ENCODE measurements around the gene RBMS1. TPM values are rescaled to one million over a fixed set of nuclear protein-coding genes. Genes with fewer than 3 reads are reported as not detected.

The RBMS1 gene
- total and polyA plus RNA-seq, 4 donors: 49.5 to 215 (median 76.3) TPM

DNA sequence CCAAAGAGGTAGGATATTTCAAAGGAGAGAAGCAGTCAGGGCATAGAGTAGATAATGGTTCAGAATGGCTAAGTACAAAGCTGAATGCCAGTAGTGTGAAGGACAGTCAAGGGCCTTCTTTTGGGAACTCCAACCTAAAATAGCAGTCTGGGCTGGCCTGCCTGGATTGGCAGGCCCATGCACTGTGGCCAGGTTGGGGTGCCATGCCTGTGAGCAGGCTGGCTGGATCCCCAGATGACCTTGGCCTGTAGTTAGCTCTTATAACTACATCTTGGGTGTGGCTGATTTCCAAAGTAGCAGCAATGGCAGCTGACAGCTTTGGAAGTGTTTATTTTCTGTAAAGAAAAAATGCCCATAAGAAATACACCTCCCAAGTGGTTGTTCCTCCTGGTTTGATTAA is 242.0 kb downstream of the RBMS1 start:
- TF ChIP-seq, protein P1, sequence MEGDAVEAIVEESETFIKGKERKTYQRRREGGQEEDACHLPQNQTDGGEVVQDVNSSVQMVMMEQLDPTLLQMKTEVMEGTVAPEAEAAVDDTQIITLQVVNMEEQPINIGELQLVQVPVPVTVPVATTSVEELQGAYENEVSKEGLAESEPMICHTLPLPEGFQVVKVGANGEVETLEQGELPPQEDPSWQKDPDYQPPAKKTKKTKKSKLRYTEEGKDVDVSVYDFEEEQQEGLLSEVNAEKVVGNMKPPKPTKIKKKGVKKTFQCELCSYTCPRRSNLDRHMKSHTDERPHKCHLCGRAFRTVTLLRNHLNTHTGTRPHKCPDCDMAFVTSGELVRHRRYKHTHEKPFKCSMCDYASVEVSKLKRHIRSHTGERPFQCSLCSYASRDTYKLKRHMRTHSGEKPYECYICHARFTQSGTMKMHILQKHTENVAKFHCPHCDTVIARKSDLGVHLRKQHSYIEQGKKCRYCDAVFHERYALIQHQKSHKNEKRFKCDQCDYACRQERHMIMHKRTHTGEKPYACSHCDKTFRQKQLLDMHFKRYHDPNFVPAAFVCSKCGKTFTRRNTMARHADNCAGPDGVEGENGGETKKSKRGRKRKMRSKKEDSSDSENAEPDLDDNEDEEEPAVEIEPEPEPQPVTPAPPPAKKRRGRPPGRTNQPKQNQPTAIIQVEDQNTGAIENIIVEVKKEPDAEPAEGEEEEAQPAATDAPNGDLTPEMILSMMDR (IDR thresholded peaks at IDR 0.05; ENCODE audit: control extremely low read depth, extremely low read depth): no peak
- Histone ChIP-seq H3K36me3 (ENCODE audit: control insufficient read depth in 4 of 4, insufficient read depth in 4 of 4, low read length in 4 of 4) (no peaks in the 10 kb centered on the region), H3K4me1 (ENCODE audit: control insufficient read depth in 5 of 5, insufficient read depth in 5 of 5, low read length in 5 of 5) (peaks cover 0 to 4% (median 0%) of the 10 kb centered on the region in 5 donors), H3K9me3 (ENCODE audit: control insufficient read depth in 4 of 4, insufficient read depth in 3 of 4, low read length in 3 of 4) (no peaks in the 10 kb centered on the region), H3K27me3 (ENCODE audit: control insufficient read depth in 3 of 3, insufficient read depth in 3 of 3, low read length in 2 of 3) (no peaks in the 10 kb centered on the region), H3K9ac (ENCODE audit: insufficient read depth in 1 of 2, low read length in 2 of 2) (no peak overlapping the region), H3K27ac (ENCODE audit: low read depth in 1 of 2, low read length in 1 of 2) (peak overlapping the region; percentile 66 to 80), H3K4me3 (no peak overlapping the region)
- no peak for ATAC-seq (ENCODE audit: insufficient read depth, low FRiP score)
- no peak for DNase-seq

DNA sequence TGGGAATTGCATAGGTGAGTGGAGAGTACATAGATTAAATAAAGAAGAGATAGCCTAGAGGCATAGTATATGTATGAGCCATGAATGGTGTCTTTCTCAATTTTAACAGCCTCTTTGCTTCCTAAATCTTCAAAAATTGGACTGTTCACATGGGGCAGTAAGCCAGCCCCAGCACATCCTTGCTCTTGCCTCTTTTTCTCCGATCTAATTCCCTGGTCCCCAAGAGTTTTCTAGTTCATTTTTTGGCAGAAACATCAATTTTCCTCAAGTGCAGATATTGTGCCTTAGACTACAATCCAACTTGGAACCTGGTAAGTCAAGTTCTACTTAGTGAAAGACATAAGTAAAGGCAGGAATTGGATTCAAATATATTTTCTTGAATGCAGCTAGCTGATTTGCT is 243.7 kb downstream of the RBMS1 start:
- H3K4me1 ChIP-seq (ENCODE audit: control insufficient read depth in 5 of 5, insufficient read depth in 5 of 5, low read length in 5 of 5): peaks cover 0 to 4% (median 0%) of the 10 kb centered on the region in 5 donors
- no peak for ATAC-seq (ENCODE audit: insufficient read depth, low FRiP score)
- no peaks in the 10 kb centered on the region for H3K27me3 ChIP-seq (ENCODE audit: control insufficient read depth in 3 of 3, insufficient read depth in 3 of 3, low read length in 2 of 3)
- no peak for DNase-seq
- H3K4me3 ChIP-seq: no peak overlapping the region
- H3K27ac ChIP-seq (ENCODE audit: low read depth in 1 of 2, low read length in 1 of 2): no peak overlapping the region
- H3K9me3 ChIP-seq (ENCODE audit: control insufficient read depth in 4 of 4, insufficient read depth in 3 of 4, low read length in 3 of 4): no peaks in the 10 kb centered on the region
- H3K36me3 ChIP-seq (ENCODE audit: control insufficient read depth in 4 of 4, insufficient read depth in 4 of 4, low read length in 4 of 4): no peaks in the 10 kb centered on the region
- no peak overlapping the region for H3K9ac ChIP-seq (ENCODE audit: insufficient read depth in 1 of 2, low read length in 2 of 2)
- WGBS, 2 donors: 86 to 97% methylated on average over 1 of the region's 1 CpG
- TF ChIP-seq, protein P1 (IDR thresholded peaks at IDR 0.05; ENCODE audit: control extremely low read depth, extremely low read depth): no peak

DNA sequence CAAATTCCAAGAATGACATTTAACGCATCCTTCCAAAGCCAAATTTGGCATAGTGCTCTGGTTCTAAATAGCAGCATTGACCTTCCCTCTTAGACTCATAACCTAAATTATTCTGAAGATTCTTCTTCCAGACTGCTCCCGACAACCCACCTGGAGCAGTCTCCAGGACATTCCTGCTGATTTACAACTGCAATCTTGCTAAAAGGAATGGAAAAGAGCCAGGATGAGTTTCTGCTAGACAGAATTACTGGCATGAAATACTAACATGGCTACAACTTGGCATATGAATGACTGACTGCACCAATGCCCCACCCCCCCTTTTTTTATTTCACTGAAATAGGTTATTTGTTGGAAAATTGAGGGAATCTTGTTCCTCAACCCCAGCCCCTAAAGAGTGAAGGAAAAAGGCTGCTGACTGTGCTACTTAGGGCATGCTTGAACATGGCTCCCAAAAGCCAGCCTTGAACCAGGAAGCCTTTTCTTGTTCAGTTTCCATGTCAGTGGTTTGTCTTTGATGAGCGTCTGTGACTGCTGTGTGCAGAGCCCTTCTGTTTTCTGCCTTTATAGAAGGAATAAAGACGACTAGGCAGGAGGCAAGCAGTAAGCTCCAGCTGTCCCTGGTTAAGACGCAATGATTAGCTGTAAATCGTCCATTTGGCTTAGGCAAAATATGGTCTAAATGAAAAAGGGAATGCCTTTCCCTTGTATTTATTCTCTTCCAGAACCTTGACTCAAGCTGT is 246.1 kb downstream of the RBMS1 start:
- Histone ChIP-seq H3K9me3 (ENCODE audit: control insufficient read depth in 4 of 4, insufficient read depth in 3 of 4, low read length in 3 of 4) (no peaks in the 10 kb centered on the region), H3K36me3 (ENCODE audit: control insufficient read depth in 4 of 4, insufficient read depth in 4 of 4, low read length in 4 of 4) (no peaks in the 10 kb centered on the region), H3K4me3 (no peak overlapping the region), H3K9ac (ENCODE audit: insufficient read depth in 1 of 2, low read length in 2 of 2) (no peak overlapping the region), H3K4me1 (ENCODE audit: control insufficient read depth in 5 of 5, insufficient read depth in 5 of 5, low read length in 5 of 5) (peaks cover 5 to 8% (median 6%) of the 10 kb centered on the region in 5 donors), H3K27me3 (ENCODE audit: control insufficient read depth in 3 of 3, insufficient read depth in 3 of 3, low read length in 2 of 3) (no peaks in the 10 kb centered on the region), H3K27ac (ENCODE audit: low read depth in 1 of 2, low read length in 1 of 2) (no peak overlapping the region)
- ATAC-seq (ENCODE audit: insufficient read depth, low FRiP score): no peak
- DNase-seq: no peak
- WGBS, 2 donors: 91 to 93% methylated on average over 6 of the region's 6 CpGs
- TF ChIP-seq, protein P1 (IDR thresholded peaks at IDR 0.05; ENCODE audit: control extremely low read depth, extremely low read depth): no peak

DNA sequence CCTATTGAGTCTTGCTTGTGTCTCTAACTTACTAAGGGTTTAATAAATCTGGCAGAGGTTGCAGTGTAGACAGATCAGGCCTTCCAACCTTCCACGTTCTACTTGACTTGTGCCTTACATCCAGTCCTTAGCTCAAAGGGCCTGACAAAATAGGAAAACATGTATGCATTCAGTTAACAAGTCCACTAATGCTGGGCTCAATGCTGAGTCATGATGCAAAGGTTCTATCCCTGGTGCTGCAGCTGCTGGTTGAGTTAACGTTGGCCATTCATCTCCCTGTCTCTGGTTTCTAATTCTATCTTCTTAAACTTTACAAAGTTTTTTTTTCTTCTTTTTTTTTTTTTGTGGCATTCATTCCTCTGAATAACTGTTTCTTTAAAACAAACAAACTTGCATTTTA is 247.3 kb downstream of the RBMS1 start:
- TF ChIP-seq, protein P1 (IDR thresholded peaks at IDR 0.05; ENCODE audit: control extremely low read depth, extremely low read depth): no peak
- H3K27ac ChIP-seq (ENCODE audit: low read depth in 1 of 2, low read length in 1 of 2): no peak overlapping the region
- ATAC-seq (ENCODE audit: insufficient read depth, low FRiP score) (no peak), DNase-seq (no peak)
- no peak overlapping the region for H3K9ac ChIP-seq (ENCODE audit: insufficient read depth in 1 of 2, low read length in 2 of 2)
- H3K4me1 ChIP-seq (ENCODE audit: control insufficient read depth in 5 of 5, insufficient read depth in 5 of 5, low read length in 5 of 5): peaks cover 5 to 16% (median 6%) of the 10 kb centered on the region in 5 donors
- H3K9me3 ChIP-seq (ENCODE audit: control insufficient read depth in 4 of 4, insufficient read depth in 3 of 4, low read length in 3 of 4): no peaks in the 10 kb centered on the region
- 82 to 91% methylated on average over 2 of the region's 2 CpGs for WGBS, 2 donors
- H3K36me3 ChIP-seq (ENCODE audit: control insufficient read depth in 4 of 4, insufficient read depth in 4 of 4, low read length in 4 of 4): no peaks in the 10 kb centered on the region
- H3K27me3 ChIP-seq (ENCODE audit: control insufficient read depth in 3 of 3, insufficient read depth in 3 of 3, low read length in 2 of 3): no peaks in the 10 kb centered on the region
- no peak overlapping the region for H3K4me3 ChIP-seq

Data from lung (tissue), 12 donors.